HG03575 (cell line): ENCODE measurements around the gene MCTP1.
"Not testable (repeated sequence)": the region's sequence is repeated elsewhere in the genome, so short reads cannot be mapped to it uniquely, and the experiment has no call there.

ENCODE experiments used
- ATAC-seq: cut with Tn5 transposase; IDR thresholded peaks from one replicate; pipeline ENCODE4 v1.9.1; 2021; ENCODE audit not compliant: unreplicated experiment, insufficient number of reproducible peaks, low FRiP score; ENCODE audit errors: extremely low read depth

Gene MCTP1

DNA sequence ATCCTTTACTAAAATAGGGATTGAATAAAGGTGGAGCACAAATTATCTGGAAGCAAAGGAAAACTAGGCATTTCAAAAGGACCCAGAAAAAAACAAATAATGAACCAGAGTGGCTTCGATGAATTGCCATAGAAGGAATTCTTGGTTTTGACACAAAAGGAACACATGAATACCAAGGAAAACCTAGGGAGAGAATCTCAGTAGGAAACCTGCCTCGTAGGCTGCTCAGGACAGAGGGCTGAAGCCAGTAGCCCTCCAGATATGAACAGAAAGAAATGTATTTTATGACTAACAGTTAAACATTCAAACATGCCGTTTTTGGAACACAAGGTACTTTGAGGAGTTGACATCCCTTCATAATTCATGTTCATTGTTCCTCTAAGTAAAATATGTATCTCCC, 420.9 kb downstream of the MCTP1 start:
- no peak for ATAC-seq

DNA sequence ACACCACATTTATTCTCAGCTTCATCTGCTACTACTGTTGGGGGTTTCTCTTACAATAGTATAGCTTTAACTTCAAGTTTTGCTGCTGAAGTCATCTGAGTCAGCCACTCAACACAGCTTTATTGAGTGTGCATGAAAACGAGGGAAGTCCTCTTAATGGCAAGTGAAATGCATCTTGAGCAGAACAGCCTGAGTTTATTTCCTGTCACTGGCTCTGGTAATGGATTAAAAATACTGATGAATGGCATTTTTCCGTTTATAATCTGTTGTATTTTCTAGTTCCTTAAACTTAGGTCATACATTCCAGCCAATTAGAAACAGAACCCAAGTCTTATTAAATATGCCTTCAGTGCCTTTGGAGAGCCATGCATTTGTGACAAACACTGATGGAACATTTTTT, 427.8 kb downstream of the MCTP1 start:
- ATAC-seq = no peak

DNA sequence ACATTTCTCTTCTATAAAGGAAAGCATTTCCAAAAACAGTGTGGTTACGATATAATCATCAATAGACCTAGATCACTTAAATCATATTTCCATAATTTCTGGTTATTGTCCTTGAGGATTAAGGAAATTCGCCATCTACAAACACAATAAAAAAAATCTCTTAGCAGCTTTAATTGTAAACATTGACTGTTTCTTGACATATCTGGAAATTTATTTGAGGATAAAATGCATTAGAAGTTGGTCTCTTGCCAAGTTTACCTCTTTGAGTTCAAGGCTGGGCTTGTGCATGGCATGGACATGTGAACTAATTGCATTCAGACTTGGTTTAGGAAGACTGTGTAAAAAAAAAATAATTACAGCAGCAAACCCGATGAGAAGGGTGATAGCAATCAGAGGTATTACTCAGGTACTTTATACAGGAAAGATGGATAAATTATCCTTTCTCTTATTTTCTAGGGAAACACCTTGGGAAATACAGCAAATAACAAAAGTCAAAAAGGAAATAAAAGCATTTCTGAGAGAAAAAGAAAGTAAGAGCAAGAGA, 428.6 kb downstream of the MCTP1 start:
- ATAC-seq = no peak

DNA sequence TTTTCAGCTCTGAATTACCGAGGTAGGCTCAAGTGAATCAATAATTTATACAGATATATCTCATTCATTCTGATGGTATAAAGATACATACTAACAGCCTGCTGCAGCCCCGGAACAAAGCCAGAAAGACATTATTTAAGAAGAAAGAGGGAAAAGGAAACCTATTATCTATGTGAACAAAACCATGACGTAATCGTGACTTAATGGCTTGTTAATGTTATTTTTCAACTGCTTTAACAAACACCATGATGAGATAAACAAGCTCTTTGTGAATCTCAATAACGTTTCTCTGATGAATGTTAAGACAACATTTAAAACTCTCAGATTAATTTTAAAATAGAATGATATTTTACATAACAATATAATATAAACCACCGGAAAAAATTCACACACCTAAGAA, 429.4 kb downstream of the MCTP1 start:
- ATAC-seq = no peak

DNA sequence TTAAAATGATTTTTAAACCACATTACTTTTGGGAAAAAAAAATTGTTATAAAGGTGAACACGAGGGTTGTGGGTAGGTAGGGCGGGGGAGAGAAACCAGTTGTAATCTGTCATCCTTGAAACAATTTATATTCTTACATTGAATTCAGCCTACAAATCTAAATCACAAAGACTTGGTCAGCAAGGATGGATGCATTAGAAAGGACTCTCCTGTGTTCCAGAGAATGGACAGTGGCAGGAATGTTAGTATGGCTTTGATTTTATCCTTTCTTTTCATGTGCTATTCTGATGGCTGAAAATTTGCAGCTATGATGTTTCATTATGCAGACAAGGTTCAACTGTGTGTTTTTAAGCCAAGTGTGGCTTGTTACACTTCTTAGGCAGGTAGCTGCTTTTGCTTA, 431.8 kb downstream of the MCTP1 start:
- no peak for ATAC-seq

DNA sequence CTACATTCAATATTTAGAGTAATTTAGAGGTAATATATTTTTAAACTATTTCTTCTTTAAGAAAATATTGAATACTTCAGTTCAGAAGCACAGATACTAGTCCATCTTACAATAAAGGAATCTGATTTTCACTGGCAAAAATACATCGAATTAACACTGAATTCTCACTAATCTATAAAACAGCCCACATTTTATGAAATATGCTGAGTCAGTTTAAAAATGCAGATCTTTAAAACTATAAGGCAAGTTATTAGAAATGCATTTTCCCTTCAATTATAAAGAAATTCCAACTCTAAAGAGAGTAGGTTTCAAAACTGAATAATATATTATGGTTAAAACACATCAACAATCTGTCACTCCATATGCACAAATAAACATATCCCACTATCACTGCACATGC, 433.9 kb downstream of the MCTP1 start:
- ATAC-seq = no peak

DNA sequence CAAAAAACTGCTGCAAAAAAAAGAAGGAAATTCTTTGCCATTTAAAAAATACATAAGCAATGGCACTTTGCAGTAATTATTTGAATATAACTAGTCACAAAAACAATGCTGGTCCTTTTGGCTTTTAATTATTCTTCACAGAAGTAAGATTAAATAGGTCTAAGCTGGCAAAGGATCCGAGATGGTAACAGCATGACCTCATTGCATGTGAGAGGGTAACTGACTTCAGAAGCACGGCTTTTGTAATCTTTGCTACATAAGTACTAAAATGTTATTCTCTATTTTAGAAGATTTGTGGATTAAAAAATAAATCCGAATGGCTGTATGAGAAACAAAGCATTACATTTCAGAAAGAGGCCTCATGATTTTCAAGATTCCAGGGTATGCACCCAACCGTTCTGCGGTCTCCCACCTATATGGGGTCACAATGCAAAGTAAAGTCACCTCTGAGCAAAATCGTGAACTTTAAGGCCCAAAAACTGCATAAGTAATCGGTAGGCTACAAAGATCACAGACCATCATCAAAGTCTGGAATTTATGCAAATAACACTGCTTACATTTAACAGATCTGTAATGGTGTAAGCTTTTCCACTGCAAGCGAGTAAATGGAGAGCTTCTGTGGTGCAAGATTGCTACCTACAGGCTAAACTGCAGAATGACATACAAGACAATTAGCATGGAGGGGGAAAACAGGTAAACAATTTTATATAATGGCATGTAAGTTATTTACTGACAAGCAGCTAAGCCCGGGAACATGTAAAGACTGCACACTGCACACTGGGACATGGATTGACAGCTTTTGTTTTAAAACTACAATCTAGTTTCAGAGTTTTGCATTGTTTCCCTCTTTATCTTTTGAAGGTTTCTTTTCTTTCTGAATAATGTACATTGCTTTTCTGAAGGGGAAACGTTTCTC, 434.8 kb downstream of the MCTP1 start:
- ATAC-seq = peak; percentile 95

DNA sequence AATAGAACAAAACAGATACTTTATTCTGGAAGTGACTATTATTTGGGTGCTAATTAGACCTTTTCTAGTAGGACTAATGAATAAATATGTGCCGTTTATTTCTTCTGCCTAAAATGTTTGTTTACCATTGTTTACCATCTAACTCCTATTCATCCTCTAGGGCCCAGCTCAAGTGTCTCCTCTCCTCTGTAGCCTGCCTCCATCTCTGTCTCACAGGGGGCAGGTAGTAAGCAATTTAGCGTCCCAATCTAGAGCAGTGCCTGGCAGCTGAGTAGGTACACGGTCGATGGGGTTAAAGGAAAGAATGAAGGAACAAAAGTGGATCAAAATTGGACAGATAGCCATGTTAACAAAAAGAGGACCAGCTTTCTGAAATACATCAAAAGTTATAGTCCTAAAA, 435.6 kb downstream of the MCTP1 start:
- no peak for ATAC-seq

DNA sequence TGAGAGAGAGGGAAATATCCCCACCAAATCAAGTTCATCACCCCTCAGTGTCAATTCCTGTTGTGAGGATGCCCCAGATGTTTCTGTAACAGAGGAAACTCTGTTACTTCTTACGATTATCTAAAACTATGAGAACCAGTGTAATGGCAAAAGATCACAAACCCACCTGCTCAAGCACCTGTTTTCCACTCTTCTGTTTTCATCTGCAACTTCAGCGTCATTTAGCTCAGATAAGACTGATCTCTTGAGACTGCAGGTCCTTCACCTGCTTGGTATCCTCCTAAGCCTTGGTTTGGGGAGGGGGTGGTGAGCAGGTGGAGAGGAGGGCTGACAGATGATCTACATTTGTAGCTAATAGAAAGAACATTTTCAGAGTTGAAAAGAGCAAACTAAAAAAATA, 437.2 kb downstream of the MCTP1 start:
- ATAC-seq = no peak

DNA sequence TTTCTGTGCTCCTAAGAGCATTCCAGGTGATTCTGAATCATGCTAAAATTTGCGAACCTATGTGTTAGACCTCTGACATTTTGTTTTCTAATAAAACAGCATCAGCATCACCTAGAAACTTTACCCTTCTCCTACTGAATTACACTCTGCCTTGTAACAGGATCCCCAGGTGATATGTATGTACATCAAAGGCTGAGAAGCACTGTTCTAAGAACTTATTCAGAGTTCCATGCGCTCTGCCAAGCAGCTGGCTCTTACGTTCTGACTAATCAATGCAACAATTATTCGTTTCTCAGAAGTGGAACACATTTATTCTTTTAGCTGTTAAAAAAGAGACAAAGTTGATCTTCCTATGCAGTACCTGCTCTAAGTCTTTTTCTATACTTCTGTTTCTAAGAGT, 437.9 kb downstream of the MCTP1 start:
- ATAC-seq = no peak

DNA sequence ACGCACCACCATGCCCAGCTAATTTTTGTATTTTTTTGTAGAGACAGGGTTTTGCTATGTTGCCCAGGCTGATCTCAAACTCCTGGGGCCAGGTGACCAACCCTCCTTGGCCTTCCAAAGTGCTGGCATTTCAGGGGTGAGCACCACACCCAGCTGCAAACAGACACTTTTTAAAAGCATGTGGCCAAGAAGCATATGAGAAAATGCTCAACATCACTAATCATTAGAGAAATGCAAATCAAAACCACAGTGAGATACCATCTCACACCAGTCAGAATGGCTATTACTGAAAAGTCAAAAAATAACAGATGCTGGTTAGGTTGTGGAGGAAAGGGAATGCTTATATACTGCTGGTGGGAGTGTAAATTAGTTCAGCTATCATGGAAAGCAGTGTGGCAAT, 439.2 kb downstream of the MCTP1 start:
- ATAC-seq = not testable (repeated sequence)

DNA sequence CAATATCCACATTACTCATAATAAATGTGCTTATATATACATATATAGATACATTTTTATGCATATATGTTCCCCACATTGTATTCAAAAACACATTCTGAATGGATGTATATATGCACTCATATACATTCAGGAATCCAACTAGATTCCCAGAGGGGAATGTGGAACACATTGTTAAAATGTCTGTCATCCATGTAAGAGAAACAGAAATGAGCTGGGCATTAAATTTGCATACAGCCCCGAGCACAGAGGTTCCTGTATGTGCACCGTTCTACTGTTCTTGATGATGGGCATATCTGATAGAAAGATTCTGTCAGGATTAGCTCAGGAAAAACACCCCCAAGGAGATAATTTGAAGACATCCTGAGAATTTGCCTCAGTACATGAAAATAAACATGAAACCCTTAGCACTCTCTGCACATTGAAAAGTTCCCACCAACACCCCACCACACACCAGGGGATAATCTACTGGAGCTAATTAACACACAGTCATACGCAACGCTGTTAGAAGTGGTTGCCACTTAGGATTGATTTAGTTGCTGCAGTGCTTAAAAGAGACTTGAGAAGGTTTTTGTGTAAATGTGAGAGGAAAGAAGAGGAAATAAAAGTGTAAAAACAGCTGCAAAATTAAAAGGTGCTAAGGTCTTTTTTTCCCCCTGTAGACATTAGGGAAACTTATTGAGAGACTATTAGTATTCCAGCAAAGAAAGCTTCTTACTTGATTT, 443.1 kb downstream of the MCTP1 start:
- ATAC-seq = no peak

DNA sequence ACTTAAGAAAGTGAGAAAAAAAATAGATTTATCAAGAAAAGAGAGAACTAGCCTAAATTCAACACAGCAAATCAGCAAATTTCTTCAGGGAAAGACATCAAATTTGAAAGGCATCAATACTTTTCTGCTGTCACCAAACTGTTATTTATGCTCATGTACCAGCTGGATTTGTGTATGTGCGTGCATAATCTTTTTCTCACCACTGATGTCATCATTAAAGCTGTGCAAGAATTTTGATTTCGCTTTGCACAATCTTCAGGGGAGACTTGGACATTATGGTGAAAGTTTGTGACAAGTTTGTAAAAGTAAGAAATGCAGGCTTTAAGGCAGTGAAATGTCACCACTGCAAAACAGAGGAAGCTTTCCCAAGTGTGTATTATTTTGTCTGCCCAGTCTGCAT, 451.0 kb downstream of the MCTP1 start:
- no peak for ATAC-seq

DNA sequence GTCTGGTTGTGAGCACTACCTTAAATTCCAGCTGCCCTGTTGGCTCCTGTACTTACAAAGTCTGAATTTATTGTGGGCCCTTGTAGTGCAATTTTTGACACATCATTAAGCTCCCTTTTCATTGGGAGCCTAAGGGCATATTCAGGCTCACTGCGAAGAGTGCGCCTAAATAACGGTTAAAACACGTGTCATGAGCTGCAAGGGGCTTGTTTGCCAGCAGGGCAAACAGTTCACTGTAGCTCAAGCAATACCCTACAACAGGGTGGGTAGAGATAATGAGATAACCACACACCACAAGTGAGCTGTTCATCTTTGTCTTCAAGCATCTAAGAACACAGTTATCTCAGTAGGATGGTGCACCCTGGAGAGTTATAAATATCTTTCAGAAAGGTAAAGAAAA, 452.2 kb downstream of the MCTP1 start:
- no peak for ATAC-seq

DNA sequence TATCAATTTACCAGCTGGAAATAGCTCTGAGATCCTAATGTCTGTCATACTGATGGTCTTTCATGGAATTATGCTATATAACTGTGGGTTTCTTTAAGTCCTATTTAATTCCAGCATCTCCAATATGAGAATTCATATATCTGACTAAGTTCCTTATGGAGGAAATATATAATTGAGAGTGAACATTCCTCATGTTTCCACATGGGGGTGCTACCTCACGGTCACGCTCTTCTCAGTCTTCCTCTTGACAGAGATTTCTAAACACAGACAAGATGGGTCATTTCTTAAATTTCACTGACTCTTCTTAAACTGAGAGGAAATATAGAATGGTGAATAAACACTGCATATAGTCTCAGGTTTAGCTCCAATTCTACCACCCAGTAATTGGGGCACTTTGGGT, 454.4 kb downstream of the MCTP1 start:
- ATAC-seq = no peak

DNA sequence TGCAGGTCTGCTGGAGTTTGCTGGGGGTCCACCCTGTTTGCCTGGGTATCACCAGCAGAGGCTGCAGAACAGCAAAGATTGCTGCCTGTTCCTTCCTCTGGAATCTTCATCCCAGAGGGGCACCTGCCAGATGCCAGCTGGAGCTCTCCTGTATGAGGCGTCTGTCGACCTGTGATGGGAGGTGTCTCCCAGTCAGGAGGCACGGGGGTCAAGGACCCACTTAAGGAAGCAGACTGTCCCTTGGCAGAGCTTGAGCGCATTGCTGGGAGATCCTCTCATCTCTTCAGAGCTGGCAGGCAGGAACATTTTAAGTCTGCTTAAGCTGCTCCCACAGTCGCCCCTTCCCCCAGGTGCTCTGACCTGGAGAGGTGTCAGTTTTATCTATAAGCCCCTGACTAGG, 456.7 kb downstream of the MCTP1 start:
- ATAC-seq = not testable (repeated sequence)

DNA sequence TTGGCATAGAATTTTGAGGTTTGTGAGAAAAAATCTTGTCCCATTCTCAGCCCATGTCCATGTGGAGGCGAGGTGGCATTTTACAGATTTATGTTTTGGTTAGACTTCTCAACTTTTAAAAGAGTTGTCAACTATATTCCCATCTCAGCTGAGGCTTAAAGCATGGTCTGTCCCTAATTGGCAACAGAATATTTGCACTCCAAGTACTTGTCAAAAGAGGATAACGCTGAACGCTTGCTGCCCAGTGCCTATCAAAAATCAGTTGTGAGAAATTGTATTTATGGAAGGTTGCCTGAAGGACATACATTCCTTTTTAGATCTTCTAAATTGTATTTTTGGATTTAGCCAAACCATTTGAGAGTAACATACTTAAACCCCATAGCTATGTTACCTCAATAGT, 464.4 kb downstream of the MCTP1 start:
- ATAC-seq = no peak

DNA sequence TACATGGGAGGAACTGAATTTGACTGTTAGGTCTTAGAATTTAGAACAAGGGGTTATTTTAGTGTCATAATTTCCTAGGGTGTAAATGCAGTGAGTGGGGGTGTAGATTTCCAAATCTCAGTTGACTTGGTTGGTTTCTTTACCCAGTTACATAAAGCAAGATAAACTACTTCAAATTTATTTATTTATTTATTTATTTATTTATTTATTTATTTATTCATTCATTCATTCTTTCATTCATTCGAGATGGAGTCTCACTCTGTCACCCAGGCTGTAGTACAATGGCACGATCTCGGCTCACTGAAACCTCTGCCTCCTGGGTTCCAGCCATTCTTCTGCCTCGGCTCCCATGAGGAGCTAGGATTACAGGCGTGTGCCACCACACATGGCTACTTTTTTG, 466.0 kb downstream of the MCTP1 start:
- no peak for ATAC-seq

DNA sequence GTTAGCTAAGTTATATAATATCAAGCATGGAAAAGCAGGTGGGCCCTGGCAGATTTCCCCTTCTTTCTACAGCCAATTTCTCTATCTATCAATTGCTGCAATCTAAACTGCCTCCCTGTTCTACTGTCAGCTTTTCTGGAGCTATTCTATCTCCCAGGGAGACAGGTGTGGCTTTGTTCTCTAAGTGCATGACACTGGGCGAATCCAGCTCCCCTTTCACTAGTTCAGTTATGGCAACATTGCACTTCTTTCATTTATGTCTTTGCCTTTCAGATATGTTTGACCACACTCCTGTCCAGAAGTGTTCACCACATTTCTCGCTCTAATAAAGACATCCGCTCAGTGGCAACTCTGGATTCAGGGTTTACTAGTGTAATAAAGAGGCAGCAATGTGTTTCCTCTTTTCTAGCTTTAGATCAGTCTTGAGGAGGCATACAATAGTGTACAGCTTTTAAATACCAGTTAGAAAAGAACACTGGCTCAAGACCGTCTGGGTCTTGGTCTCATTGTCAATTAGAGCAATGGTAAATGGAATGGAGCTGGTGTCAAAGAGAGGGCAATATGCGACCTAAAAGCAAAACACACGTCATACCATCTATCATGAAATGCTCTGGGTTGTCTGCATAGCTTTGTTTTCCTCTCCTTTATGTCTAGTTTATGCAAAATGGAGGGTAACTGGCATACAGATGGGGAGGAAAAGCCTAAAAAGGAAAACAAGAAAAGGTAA, 469.4 kb downstream of the MCTP1 start:
- ATAC-seq = no peak

DNA sequence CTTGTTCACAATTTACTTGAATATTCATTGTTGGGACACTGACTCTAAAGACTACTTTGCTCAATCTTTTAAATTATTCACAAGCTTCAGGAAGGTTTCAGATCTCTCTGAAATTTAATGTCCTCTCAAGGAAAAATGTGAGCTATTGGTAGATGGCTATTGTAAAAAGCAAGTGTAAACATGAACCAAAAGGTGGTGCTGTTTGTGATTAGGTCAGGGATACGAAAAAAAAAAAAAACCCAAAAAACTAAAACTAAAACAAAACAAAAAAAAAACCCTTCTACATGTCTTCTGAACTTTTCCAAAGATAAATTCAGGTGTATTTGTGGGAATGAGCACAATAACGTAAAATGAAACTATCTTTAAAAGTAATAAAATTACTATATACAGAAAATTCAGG, 472.7 kb downstream of the MCTP1 start:
- no peak for ATAC-seq
